HG02759 (cell line): ENCODE measurements around the gene TMEM132C.

Experiments used
- ATAC-seq: cut with Tn5 transposase; IDR thresholded peaks from one replicate; pipeline ENCODE4 v1.9.1; 2021; ENCODE audit warnings: mild to moderate bottlenecking, moderate library complexity; ENCODE audit not compliant: unreplicated experiment

The TMEM132C gene

DNA sequence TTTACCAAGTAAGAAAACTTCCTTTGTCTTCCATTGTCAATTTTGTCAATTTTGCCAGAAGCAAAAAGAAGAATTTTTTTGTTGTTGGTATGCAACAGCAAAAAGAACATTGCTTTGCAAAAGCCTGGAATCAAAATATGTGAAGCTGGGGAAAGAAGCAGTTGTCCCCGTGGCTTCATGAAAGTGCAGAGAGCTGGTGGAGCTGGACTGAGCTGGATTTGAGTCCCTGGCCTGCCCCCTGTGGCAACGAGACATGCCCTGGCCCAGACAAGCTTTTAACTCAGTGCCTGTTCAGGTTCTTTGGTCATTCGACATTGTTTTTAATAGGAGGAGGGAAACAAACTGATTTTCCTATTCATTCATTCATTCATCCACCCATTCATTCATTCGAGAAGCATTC, 486.5 kb downstream of the TMEM132C start:
- no peak for ATAC-seq

DNA sequence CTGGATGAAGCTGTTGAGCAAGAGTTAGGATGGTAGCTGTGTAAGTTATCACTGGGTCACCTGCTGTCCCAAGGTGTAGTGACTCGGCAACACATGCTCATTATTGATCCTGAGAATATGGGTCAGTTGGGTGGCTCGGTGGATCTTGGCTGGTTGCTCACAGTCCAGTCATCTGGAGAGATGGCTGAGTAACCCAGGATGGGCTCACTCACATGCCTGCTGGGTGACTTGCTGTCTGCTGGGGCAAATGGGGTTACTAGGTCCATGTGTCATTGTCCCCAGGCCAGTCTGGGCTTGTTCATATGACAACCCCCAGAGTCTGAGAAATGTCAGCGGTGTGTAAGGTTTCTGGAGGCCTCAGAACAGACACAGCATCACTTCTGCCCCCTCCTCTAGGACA, 487.3 kb downstream of the TMEM132C start:
- ATAC-seq = no peak

GRCh38 chr12:128755566-128755965, 488.6 kb downstream of the TMEM132C start:
- no peak for ATAC-seq
